Endothelial cell of umbilical vein (primary cell): Measurements from ENCODE around the gene RAD51B. TPM values are rescaled to one million over a fixed set of nuclear protein-coding genes. Genes with fewer than 3 reads are reported as not detected.
A peak's percentile ranks its signal among the peaks of the same experiment; 100 is the strongest.

Experiments used
- BruUV-seq: library from RNA; stranded (reverse); fragments of 400-500 nt; replicated peaks from 2 replicates; lab custom pipeline; 2021; lab: Mats Ljungman, UMichigan
- CTCF ChIA-PET: fragments of 300-600, 350-600 bp; sonication (Branson Sonifier 250); formaldehyde crosslinking; loops from one replicate; lab custom pipeline; 2021; ENCODE audit warnings: antibody characterized with exemption, inconsistent platforms; lab: Charles Lee
- POLR2A ChIA-PET: fragments of 300-600, 350-600 bp; sonication (Branson Sonifier 250); formaldehyde crosslinking; loops from one replicate; lab custom pipeline; 2021; ENCODE audit warnings: antibody characterized with exemption, inconsistent platforms; lab: Charles Lee
- DNase-seq: peaks from one replicate; pipeline ENCODE4 v3.0.0-alpha.2; 2011; ENCODE audit warnings: low read depth, low spot score
- FAIRE-seq: peaks from 2 replicates; lab custom pipeline; 2011; peaks lifted over from hg19 to GRCh38; lab: Jason Lieb, UNC
- H2AFZ ChIP-seq: 2 replicates; pipeline ENCODE4 v1.6.0; 2012; ENCODE audit warnings: low read depth, low read length, control low read depth, inconsistent platforms
- H3K27ac ChIP-seq: 2 replicates; pipeline ENCODE4 v1.5.1; 2011; ENCODE audit warnings: low read depth, mild to moderate bottlenecking, control low read depth, low read length, moderate library complexity; ENCODE audit not compliant: insufficient read depth
- H3K27me3 ChIP-seq, 2 experiments: 2 replicates each; pipeline versions ENCODE4 v1.6.0 to v1.6.1; 2011; ENCODE audit warnings: low read length in 2 of 2, mixed read lengths in 1 of 2; ENCODE audit not compliant: control insufficient read depth in 2 of 2, insufficient read depth in 2 of 2
- H3K36me3 ChIP-seq, 2 experiments: 2 replicates in 1 of 2; 3 replicates in 1 of 2; pipeline ENCODE4 v1.5.1; 2011; ENCODE audit warnings: low read length in 2 of 2, mild to moderate bottlenecking in 1 of 2, moderate library complexity in 1 of 2; ENCODE audit not compliant: control insufficient read depth in 2 of 2, insufficient read depth in 2 of 2; ENCODE audit errors: extremely low read depth in 1 of 2
- H3K4me1 ChIP-seq: 3 replicates; pipeline ENCODE4 v1.5.1; 2011; ENCODE audit warnings: mild to moderate bottlenecking, low read length; ENCODE audit not compliant: control insufficient read depth, insufficient read depth; ENCODE audit errors: extremely low read depth
- H3K4me2 ChIP-seq: 2 replicates; pipeline ENCODE4 v1.6.1; 2011; ENCODE audit warnings: low read length, control low read depth, mixed read lengths; ENCODE audit not compliant: insufficient read depth
- H3K4me3 ChIP-seq, 3 experiments: fragments of 200-600 bp in 1 of 3; sonication (generic), shearing (Covaris generic) in 1 of 3; replicated peaks in 1 of 3; 2 replicates each; pipeline ENCODE4 v1.5.1; 2011 to 2016; ENCODE audit warnings: control low read depth in 3 of 3, low read length in 3 of 3, mild to moderate bottlenecking in 2 of 3, inconsistent platforms in 1 of 3, low read depth in 1 of 3, moderate library complexity in 1 of 3; ENCODE audit not compliant: insufficient read depth in 1 of 3
- H3K79me2 ChIP-seq: 2 replicates; pipeline ENCODE4 v1.6.0; 2012; ENCODE audit warnings: low read length, inconsistent platforms; ENCODE audit not compliant: control insufficient read depth, insufficient read depth
- H3K9ac ChIP-seq: replicated peaks from 2 replicates; pipeline ENCODE3; 2011; ENCODE audit warnings: low read length, control low read depth; ENCODE audit not compliant: insufficient read depth; ENCODE audit errors: extremely low read depth
- H3K9me1 ChIP-seq: replicated peaks from 3 replicates; pipeline ENCODE4 v1.6.0; 2011; ENCODE audit warnings: mild to moderate bottlenecking, low read length; ENCODE audit not compliant: control insufficient read depth, insufficient read depth; ENCODE audit errors: extremely low read depth
- H3K9me3 ChIP-seq: replicated peaks from 2 replicates; pipeline ENCODE4 v1.5.1; 2012; ENCODE audit warnings: low read length, inconsistent platforms; ENCODE audit not compliant: control insufficient read depth, insufficient read depth
- H4K20me1 ChIP-seq: replicated peaks from 2 replicates; pipeline ENCODE3; 2011; ENCODE audit warnings: mild to moderate bottlenecking, low read length; ENCODE audit not compliant: control insufficient read depth, insufficient read depth; ENCODE audit errors: extremely low read depth
- EZH2 ChIP-seq: IDR thresholded peaks from 2 replicates; pipeline ENCODE4 v1.6.1; 2012; ENCODE audit warnings: borderline replicate concordance, low read depth, mild to moderate bottlenecking, moderate library complexity, low read length, inconsistent platforms; ENCODE audit not compliant: severe bottlenecking
- FOS ChIP-seq: IDR thresholded peaks from 2 replicates; pipeline ENCODE4 v1.6.1; 2011; ENCODE audit warnings: mild to moderate bottlenecking, low read length, moderate library complexity, borderline replicate concordance; ENCODE audit not compliant: insufficient read depth
- GATA2 ChIP-seq: IDR thresholded peaks from 2 replicates; pipeline ENCODE4 v1.7.0; 2011; ENCODE audit warnings: low read depth, mild to moderate bottlenecking, moderate library complexity, mixed read lengths, low read length; ENCODE audit not compliant: insufficient read length, insufficient read depth
- MAX ChIP-seq: IDR thresholded peaks from 2 replicates; pipeline ENCODE4 v1.6.1; 2011; ENCODE audit not compliant: insufficient read depth, insufficient read length
- POLR2AphosphoS5 ChIP-seq: IDR thresholded peaks from 2 replicates; pipeline ENCODE4 v1.6.1; 2012; ENCODE audit warnings: low read depth, mild to moderate bottlenecking, control low read depth, low read length, moderate library complexity; ENCODE audit not compliant: insufficient read depth
- dilution Hi-C: fragments of 300-500 bp; cut with MboI; formaldehyde crosslinking; loops from one replicate; pipeline ENCODE4 v1.15.0; 2019; ENCODE audit warnings: low sequenced_read_pairs; ENCODE audit not compliant: extremely low pct_ligation_motif_present
- intact Hi-C: fragments of 100-400 bp; cut with micrococcal nuclease; formaldehyde crosslinking; loops from one replicate; pipeline ENCODE4 v1.10.0; 2022
- polyA plus RNA-seq, 4 experiments: library from polyadenylated mRNA; depleted of rRNA in 3 of 4; stranded (reverse) in 3 of 4; unstranded in 1 of 4; fragments of >200 nt; gene quantifications; 2 replicates each; pipeline versions ENCODE4 v1.2.1 to v1.2.3, GENCODE V29; 2011 to 2012; ENCODE audit warnings: missing spikeins in 1 of 4
- total RNA-seq: library from RNA; stranded (reverse); gene quantifications from 2 replicates; pipeline ENCODE4 v1.2.3, GENCODE V29; 2021
- TF ChIP-seq, protein P1 (sequence below), 2 donors: IDR thresholded peaks; 1 replicate in 1 of 2; 2 replicates in 1 of 2; pipeline ENCODE4 v1.5.1; 2011; ENCODE audit warnings: low read length in 2 of 2, mild to moderate bottlenecking in 2 of 2, moderate library complexity in 2 of 2, control low read depth in 1 of 2, inconsistent platforms in 1 of 2, low read depth in 1 of 2; ENCODE audit not compliant: insufficient read depth in 1 of 2; ENCODE audit errors: extremely low read depth in 1 of 2

RAD51B gene
- total and polyA plus RNA-seq, 2 donors (not counting 3 experiments of a cell fraction or from before 2014, with no cell fraction given), result 3.9 to 19.0 TPM

GRCh38 chr14:68550338-68550715 is 730.7 kb downstream of the RAD51B start:
- Histone ChIP-seq H3K27ac (peak overlapping the region; percentile 73), H3K4me3 (no peak overlapping the region), H3K4me1 (peaks cover 68% of the 10 kb centered on the region), H4K20me1 (no peaks in the 10 kb centered on the region), H3K79me2 (no peaks in the 10 kb centered on the region), H3K9me3 (no peaks in the 10 kb centered on the region), H3K9me1 (no peaks in the 10 kb centered on the region), H3K4me2 (peak overlapping the region; percentile 67), H2AFZ (peak overlapping the region; percentile 33), H3K9ac (peak overlapping the region; percentile 25), H3K27me3 (no peaks in the 10 kb centered on the region), H3K36me3 (no peaks in the 10 kb centered on the region)
- intact Hi-C loops, result loop anchor here (1.0 to 2.0 kb wide), 4 partner anchors 26 to 132 kb away; no protein-coding TSS in a partner anchor
- dilution Hi-C loops, result no loop called here
- BruUV-seq, result no TSS peak
- DNase-seq (no peak), FAIRE-seq (no peak)
- ChIA-PET POLR2A (no interaction called here), CTCF (no interaction called here)
- TF ChIP-seq EZH2 (no peak), GATA2 (peak; percentile 31), POLR2AphosphoS5 (peak; percentile 74), MAX (no peak), FOS (peak; percentile 22)
- TF ChIP-seq, protein P1, sequence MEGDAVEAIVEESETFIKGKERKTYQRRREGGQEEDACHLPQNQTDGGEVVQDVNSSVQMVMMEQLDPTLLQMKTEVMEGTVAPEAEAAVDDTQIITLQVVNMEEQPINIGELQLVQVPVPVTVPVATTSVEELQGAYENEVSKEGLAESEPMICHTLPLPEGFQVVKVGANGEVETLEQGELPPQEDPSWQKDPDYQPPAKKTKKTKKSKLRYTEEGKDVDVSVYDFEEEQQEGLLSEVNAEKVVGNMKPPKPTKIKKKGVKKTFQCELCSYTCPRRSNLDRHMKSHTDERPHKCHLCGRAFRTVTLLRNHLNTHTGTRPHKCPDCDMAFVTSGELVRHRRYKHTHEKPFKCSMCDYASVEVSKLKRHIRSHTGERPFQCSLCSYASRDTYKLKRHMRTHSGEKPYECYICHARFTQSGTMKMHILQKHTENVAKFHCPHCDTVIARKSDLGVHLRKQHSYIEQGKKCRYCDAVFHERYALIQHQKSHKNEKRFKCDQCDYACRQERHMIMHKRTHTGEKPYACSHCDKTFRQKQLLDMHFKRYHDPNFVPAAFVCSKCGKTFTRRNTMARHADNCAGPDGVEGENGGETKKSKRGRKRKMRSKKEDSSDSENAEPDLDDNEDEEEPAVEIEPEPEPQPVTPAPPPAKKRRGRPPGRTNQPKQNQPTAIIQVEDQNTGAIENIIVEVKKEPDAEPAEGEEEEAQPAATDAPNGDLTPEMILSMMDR (IDR thresholded peaks at IDR 0.05; ENCODE audit: extremely low read depth in 1 of 2, insufficient read depth in 1 of 2, low read depth in 1 of 2, low read length in 2 of 2), result no peak
